Hematopoietic multipotent progenitor cell treated with erythropoietin and hydrocortisone succinate and interleukin-3 and kit ligand, for 8 days (in vitro differentiated cells): ENCODE data around the gene HMX3.

Experiments used
- DNase-seq: peaks from one replicate; pipeline ENCODE4 v3.0.0-alpha.2; 2015

HMX3 gene

DNA sequence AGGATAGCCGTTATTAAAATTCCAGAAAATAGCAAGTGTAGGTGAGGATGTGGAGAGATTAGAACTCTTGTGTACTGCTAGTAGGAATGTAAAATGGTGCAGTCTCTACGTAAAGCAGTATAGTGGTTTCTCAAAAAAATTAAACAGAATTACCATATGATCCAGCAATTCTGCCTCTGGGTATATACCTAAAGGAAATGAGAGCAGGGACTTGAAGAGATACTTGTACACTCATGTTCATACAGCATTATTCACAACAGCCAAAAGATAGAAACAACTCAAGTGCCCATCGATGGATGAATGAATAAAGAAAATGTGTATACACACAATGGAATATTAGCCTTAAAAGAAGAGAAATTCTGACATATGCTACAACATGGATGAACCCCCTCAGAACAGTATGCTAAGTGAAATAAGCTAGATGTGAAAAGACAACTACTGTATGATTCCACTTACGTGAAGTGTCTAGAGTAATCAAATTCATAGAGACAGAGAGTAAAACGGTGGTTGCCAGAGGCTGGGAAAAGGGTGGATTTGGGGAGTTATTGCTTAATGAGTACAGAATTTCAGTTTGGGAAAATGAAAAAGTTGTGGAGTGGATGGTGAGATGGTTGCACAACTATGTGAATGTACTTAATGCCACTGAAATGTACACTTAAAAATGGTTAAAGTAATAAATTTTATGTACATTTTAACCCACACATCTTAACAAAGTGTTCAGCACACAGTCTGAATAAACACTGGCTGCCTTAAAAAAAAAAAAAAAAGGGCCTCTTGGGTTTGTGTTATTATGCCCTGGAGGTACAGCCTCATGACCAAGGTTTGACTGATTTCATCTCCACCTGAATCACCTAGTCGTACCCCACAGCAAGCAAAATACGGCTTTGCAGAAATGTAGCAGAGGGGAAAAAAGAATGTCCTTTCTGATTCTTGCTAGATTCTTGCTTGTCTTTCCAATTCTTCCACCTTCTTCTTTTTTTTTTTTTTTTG, 44.6 kb downstream of the HMX3 start:
- DNase-seq = no peak

DNA sequence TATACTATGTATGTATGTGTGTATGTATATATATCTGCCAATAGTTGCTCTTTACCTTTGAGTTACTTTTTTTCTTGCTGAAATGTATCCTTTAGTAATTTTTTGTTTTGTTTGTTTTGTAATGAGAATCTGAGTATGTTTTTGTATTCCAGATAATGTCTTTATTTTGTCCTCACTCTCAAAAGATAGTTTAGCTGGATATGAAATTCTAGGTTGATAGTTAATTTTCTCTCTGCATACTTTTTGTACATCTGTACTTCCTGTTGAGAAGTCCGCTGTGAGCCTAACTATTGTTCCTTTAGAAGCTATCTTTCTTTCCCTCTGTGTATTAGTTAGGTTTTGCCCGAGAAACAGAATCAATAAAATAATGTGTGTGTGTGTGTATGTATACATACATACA, 48.0 kb downstream of the HMX3 start:
- no peak for DNase-seq

DNA sequence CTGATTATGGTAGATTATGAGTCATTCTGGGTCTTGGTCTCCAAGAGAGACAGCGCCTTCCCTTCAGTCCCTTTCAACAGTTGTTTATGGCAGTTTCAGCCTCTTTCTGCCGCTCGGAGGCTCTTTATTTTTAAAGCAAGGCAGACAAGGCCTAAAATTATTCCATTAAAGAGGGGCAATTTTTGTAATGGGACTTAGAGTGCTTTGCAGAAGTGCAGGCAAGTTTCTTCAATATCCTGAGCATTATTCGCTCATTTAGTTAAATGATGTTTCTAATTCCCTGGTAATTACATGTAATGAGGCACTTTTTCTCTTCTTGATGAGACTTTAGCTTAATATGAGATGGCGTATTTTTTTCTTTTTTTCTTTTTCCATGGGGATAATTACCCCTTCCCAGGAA, 52.0 kb downstream of the HMX3 start:
- no peak for DNase-seq
